Peyer's patch (tissue), 4 donors: ENCODE results near the gene OR10J1. TPM values are rescaled to one million over a fixed set of nuclear protein-coding genes. Genes with fewer than 3 reads are reported as not detected.

Source experiments
- DNase-seq, 3 donors: peaks; one replicate each; pipeline ENCODE4 v3.0.0-alpha.2; 2017 to 2019
- H3K27ac ChIP-seq, 4 donors: fragments of 200-600 bp; sonication (generic); one replicate each; pipeline ENCODE4 v1.5.1; 2016 to 2019
- H3K27me3 ChIP-seq, 2 donors: fragments of 200-600 bp; sonication (generic); one replicate each; pipeline ENCODE4 v1.5.1; 2019
- H3K36me3 ChIP-seq, 3 donors: fragments of 200-600 bp; sonication (generic); one replicate each; pipeline ENCODE4 v1.5.1; 2016 to 2019
- H3K4me1 ChIP-seq, 4 donors: fragments of 200-600 bp; sonication (generic); one replicate each; pipeline ENCODE4 v1.5.1; 2016 to 2019
- H3K4me3 ChIP-seq, 4 donors: fragments of 200-600 bp; sonication (generic); 1 replicate in 3 of 4; 2 replicates in 1 of 4; pipeline ENCODE4 v1.5.1; 2016 to 2019; ENCODE audit warnings: mild to moderate bottlenecking in 1 of 4
- H3K9me3 ChIP-seq, 4 donors: fragments of 200-600 bp; sonication (generic); one replicate each; pipeline ENCODE4 v1.5.1; 2016 to 2019; ENCODE audit warnings: mild to moderate bottlenecking in 1 of 4
- CTCF ChIP-seq, 6 experiments: fragments of 450-650 bp in 4 of 6; fragments of 200-600 bp in 2 of 6; sonication (generic) in 1 of 6; IDR thresholded peaks; one replicate each; pipeline ENCODE4 v1.5.1; 2017 to 2019; ENCODE audit warnings: antibody characterized with exemption in 6 of 6, mild to moderate bottlenecking in 3 of 6, moderate library complexity in 1 of 6
- POLR2A ChIP-seq, 2 donors: fragments of 450-650 bp; IDR thresholded peaks; one replicate each; pipeline ENCODE4 v1.5.1; 2017; ENCODE audit warnings: antibody characterized with exemption in 2 of 2, mild to moderate bottlenecking in 2 of 2, moderate library complexity in 2 of 2
- total RNA-seq, 4 donors: library from RNA; depleted of rRNA; stranded (reverse); fragments of >200 nt; gene quantifications; one replicate each; pipeline ENCODE4 v1.1.0, GENCODE V29; 2016

Gene OR10J1
- total RNA-seq, 4 donors from 2014 or later, result not detected

GRCh38 chr1:159429074-159429861, 10.3 kb upstream of the OR10J1 start:
- Histone ChIP-seq H3K9me3 (no peaks in the 10 kb centered on the region), H3K4me3 (no peak overlapping the region), H3K36me3 (no peaks in the 10 kb centered on the region), H3K4me1 (no peaks in the 10 kb centered on the region), H3K27me3 (no peaks in the 10 kb centered on the region), H3K27ac (no peak overlapping the region)
- no peak for DNase-seq
- TF ChIP-seq POLR2A (IDR thresholded peaks at IDR 0.05) (no peak), CTCF (IDR thresholded peaks at IDR 0.05) (no peak)

GRCh38 chr1:159430985-159431384, 8.5 kb upstream of the OR10J1 start:
- no peaks in the 10 kb centered on the region for H3K4me1 ChIP-seq
- no peaks in the 10 kb centered on the region for H3K27me3 ChIP-seq
- TF ChIP-seq POLR2A (IDR thresholded peaks at IDR 0.05), result no peak
- TF ChIP-seq CTCF (IDR thresholded peaks at IDR 0.05), result no peak
- no peaks in the 10 kb centered on the region for H3K36me3 ChIP-seq
- H3K27ac ChIP-seq, result no peak overlapping the region
- no peak for DNase-seq
- no peaks in the 10 kb centered on the region for H3K9me3 ChIP-seq
- no peak overlapping the region for H3K4me3 ChIP-seq

GRCh38 chr1:159431904-159432303, 7.6 kb upstream of the OR10J1 start, which contains the start of gene OR10J4:
TSS of gene OR10J4 (plus strand) at chr1:159432204.
- no peak for DNase-seq
- no peaks in the 10 kb centered on the region for H3K36me3 ChIP-seq
- H3K4me1 ChIP-seq, result no peaks in the 10 kb centered on the region
- no peaks in the 10 kb centered on the region for H3K9me3 ChIP-seq
- no peak within 1 kb of the TSS for H3K27ac ChIP-seq
- TF ChIP-seq POLR2A (IDR thresholded peaks at IDR 0.05), result no peak
- TF ChIP-seq CTCF (IDR thresholded peaks at IDR 0.05), result no peak
- H3K27me3 ChIP-seq, result no peaks in the 10 kb centered on the region
- no peak within 1 kb of the TSS for H3K4me3 ChIP-seq

- Histone ChIP-seq H3K9me3 (no peaks in the 10 kb centered on the region), H3K27me3 (no peaks in the 10 kb centered on the region), H3K4me3 (no peak overlapping the region), H3K36me3 (no peaks in the 10 kb centered on the region), H3K27ac (no peak overlapping the region), H3K4me1 (no peaks in the 10 kb centered on the region)
- TF ChIP-seq POLR2A (IDR thresholded peaks at IDR 0.05), result no peak
- TF ChIP-seq CTCF (IDR thresholded peaks at IDR 0.05), result no peak
- DNase-seq, result no peak
These were observed 3.1 kb upstream of the OR10J1 start for GRCh38 chr1:159436469-159436868.

GRCh38 chr1:159441360-159441759, 1.8 kb downstream of the OR10J1 start:
- no peak overlapping the region for H3K4me3 ChIP-seq
- H3K9me3 ChIP-seq, result no peaks in the 10 kb centered on the region
- no peaks in the 10 kb centered on the region for H3K4me1 ChIP-seq
- DNase-seq, result no peak
- no peak overlapping the region for H3K27ac ChIP-seq
- no peak for TF ChIP-seq CTCF (IDR thresholded peaks at IDR 0.05)
- no peaks in the 10 kb centered on the region for H3K27me3 ChIP-seq
- no peaks in the 10 kb centered on the region for H3K36me3 ChIP-seq
